ENCODE measurements around the gene IQSEC1.
"Not testable (repeated sequence)": the region's sequence is repeated elsewhere in the genome, so short reads cannot be mapped to it uniquely, and the experiment has no call there.

Gene IQSEC1

DNA sequence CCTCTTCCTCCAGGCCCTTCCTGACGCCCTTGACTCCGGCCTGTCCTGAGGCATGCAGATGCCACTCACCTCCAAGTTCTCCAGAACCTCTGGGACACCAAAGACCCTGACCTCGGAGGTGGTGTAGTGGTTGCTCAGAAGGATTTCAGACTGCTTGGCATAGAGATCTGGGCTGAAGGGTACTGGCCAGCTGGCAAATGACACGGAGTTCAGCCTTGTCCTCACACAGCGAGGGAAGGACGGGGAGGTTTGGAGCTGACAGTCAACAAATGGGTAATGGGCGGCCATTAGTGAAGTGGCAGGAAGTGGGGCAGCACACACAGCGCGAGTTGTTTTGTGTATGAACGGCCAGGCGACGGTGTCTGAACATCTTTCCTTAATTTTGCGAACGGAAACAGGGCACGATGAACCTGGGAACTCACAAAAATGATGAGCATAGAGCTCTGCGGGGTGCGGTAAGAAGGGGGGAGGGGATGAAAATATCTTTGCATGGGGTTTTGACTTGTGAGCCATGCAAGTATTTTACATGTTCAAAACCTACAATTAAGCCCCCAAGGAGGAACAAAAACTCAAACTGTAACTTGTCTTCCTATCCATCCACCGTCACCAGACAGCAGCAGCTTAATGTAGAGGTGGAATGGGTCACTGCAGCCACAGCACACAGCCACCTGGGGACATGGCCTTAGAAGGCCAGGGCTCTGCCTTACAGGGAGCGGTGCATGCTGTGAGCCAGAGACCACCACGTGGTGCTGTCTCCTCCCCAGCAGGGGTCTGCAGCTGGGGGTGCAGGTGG is 188.2 kb downstream of the IQSEC1 start:
- FAIRE-seq: no peak

GRCh38 chr3:12884186-12884680 is 189.0 kb downstream of the IQSEC1 start:
- FAIRE-seq: no peak

DNA sequence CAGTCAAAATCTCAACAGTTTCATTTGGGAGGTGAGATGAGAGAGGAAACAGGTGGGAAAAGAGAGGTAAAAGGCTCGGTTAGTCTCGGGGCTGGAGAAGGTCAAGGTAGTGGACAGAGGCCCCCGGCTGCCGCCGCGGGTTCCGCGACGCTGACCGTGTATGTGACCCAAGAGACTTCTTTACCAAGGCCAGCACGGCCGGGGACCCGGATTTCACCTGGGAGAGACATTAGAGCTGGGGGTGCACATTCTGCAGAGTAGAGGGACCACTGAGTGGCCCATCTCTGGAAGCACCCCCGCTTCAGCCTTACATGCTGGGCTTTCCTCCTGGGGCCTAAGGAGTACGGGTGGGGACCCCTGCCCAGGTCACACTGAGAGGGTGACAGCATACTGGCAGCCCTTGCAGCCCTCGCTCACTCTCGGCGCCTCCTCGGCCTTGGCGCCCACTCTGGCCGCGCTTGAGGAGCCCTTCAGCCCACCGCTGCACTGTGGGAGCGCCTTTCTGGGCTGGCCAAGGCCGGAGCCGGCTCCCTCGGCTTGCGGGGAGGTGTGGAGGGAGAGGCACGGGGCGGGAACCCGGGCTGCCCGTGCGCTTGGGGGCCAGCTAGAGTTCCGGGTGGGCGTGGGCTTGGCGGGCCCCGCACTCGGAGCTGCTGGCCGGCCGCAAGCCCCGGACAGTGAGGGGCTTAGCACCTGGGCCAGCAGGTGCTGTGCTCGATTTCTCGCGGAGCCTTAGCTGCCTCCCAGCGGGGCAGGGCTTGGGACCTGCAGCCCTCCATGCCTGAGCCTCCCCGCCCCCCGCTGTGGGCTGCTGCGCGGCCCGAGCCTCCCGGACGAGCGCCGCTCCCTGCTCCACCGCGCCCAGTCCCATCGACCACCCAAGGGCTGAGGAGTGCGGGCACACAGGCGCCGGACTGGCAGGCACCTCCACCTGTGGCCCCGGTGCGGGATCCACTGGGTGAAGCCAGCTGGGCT is 190.6 kb downstream of the IQSEC1 start:
- no peak for FAIRE-seq

DNA sequence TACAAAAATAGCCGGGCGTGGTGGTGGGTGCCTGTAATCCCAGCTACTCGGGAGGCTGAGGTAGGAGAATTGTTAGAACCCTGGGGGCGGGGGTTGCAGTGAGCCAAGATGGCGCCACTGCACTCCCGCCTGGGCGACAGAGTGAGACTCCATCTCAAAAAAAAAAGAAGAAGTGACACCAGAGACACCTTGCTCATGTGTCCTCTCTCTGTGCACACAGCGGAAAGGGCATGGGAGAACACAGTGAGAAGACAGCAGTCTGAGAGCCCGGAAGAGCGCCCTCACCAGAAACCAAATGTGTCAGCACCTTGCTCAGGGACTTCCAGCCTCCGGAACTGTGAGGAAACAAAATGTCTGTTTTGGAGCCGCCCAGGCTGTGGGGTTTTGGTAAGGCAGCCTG is 191.4 kb downstream of the IQSEC1 start:
- not testable (repeated sequence) for FAIRE-seq

- FAIRE-seq: no peak
These were observed 193.9 kb downstream of the IQSEC1 start for GRCh38 chr3:12879191-12879815.

DNA sequence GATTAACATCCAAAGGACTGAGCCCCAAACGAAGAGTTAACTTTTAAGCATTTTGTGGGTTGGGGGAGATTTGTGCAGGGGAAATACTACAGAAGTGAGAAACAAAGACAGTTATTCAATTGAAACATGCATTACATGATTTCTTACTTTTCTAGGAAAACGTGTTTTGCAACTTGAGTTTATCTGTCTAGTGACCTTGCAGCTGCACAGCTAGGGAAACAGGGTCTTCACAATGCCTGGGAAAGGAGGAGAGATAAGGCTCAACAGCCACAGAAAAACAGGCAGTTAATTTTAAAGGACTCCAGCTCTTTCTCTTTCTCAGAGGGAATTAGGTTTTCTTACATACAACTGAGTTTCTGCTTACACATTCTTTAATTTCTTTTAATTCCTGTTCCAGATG is 194.5 kb downstream of the IQSEC1 start:
- not testable (repeated sequence) for FAIRE-seq

GRCh38 chr3:12878141-12878574 is 195.1 kb downstream of the IQSEC1 start:
- no peak for FAIRE-seq

GRCh38 chr3:12877040-12877439 is 196.2 kb downstream of the IQSEC1 start:
- no peak for FAIRE-seq

GRCh38 chr3:12875857-12876836 is 197.1 kb downstream of the IQSEC1 start:
- no peak for FAIRE-seq

GRCh38 chr3:12871404-12871983 is 201.7 kb downstream of the IQSEC1 start:
- FAIRE-seq: no peak

- no peak for FAIRE-seq
These were observed 202.3 kb downstream of the IQSEC1 start for GRCh38 chr3:12870942-12871341.

DNA sequence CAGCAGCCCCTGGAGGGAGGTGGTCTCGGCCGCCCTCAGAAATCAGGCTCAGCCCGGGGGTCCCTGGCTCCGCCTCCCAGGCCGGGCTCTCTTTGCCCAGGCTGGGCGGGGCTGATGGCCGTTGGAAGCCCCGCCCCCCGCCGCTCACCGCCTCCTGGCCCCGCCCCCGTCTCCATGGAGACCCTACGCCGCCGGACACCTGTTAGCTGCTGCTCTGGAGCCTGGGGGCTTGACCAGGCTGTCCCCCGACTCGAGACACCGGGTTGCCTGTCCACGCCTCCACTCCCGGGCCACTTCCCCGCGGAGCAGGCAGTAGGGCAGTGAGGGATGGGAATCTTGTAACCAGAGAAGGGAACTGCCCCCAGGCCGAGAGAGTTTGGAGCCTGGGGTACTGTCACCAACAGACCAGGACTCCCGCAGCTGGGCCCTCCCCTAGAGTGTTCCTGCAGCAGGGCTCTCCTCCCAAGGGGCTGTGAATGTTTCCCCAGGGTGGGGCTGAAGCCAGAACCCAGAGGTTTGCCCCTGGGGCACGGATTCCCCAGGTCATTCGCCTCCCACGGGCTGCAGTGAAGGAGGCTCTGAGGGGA is 204.1 kb downstream of the IQSEC1 start:
- FAIRE-seq: no peak

GRCh38 chr3:12868039-12869034 is 204.9 kb downstream of the IQSEC1 start:
- no peak for FAIRE-seq

GRCh38 chr3:12866836-12867235 is 206.4 kb downstream of the IQSEC1 start:
- FAIRE-seq: no peak

GRCh38 chr3:12865271-12865670 is 208.0 kb downstream of the IQSEC1 start:
- no peak for FAIRE-seq

DNA sequence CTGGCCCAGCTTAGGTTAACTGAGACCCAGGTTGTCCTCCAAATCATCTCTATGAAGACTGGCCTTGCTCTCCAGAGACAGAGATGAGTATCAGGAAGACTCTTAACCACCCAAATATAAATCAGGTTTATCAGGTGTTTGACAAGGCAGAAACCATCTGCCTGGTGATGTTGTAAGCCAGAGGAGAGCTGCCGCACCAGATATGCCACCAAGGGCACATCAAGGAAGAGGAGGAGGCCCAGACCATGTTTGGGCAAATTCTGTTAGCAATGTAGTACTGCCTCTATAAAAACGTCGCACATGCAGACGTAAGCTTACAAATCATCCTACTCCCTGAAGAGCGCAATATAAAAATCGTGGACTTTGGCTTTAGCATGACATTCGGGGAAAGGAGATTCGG is 210.8 kb downstream of the IQSEC1 start:
- no peak for FAIRE-seq

DNA sequence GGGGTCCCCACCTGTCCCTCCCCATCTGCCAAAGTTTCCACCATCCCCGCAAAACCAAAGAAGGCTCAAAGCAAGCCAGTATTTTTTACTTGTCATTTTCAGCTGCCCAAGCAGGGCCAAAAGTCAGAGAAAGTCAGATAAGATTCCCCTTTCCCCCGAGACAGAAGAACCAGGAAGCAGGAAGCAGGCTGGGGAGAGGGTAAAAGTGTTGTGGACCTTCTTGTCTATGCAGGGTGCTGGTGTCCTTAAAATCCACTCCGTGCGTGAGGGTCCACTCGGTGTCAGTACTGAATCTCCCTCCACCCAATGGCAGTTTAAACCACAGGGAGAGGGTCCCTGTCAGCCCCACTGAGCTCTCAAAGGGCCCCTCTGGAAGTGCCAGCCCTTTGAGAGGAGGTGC is 211.6 kb downstream of the IQSEC1 start:
- no peak for FAIRE-seq

DNA sequence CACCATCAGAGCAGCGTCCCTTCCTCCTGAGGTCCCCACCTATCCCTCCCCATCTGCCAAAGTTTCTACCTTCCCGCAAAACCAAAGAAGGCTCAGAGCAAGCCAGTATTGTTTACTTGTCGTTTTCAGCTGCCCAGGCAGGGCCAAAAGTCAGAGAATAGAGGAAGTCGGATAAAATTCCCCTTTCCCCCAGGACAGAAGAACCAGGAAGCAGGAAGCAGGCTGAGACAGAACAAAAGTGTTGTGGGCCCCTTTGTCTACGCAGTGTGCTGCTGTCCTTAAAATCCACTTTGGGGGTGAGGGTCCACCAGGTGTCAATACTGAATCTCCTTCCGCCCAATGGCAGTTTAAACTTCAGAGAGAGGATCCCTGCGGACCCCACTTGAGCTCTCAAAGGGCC is 213.4 kb downstream of the IQSEC1 start:
- FAIRE-seq: no peak

DNA sequence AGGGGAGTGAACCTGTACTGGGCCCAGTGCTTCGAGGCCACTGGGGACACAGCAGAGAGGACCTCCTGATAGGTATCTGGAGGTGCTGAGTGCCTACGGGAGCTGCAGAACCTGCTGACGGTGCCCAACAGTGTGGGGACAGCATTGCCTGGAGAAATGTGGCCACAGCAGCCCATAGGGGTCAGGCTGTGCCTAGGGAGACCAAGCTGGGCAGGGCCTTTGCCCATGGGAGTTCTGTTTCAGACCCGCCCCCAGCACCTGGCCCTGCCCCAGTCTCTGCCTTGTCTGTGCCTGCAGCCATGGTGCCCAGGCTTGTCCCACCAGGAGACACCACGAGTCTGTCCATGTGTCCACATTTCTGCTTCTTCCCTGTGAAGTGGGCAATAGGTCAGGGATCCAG is 216.6 kb downstream of the IQSEC1 start:
- no peak for FAIRE-seq

DNA sequence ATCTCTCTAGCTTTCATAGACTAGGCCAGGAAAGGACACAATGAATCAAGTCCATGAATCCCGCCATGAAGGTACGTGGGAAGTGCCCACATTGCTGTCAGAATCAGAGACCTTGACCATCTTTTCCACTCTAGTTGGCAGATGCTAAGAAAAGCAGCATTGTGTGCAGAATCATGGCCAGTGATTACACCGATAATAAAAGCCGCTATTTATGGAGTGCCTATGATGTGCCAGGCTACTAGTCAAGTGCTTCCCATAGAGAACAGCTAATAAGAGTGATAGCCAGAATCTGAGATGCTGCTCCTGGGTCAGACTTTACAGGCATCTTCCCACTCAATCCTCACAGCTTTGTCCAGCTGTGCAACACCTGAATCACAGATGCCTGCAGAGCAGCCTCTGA is 218.7 kb downstream of the IQSEC1 start:
- no peak for FAIRE-seq

All from colon (tissue), 2 donors.